HepG2 (cell line): Measurements from ENCODE around the gene NOC2L. TPM values are rescaled to one million over a fixed set of nuclear protein-coding genes. Genes with fewer than 3 reads are reported as not detected.
A peak's percentile ranks its signal among the peaks of the same experiment; 100 is the strongest.

Experiments used
- ATAC-seq: fragments of 200-7000 bp; cut with Tn5 transposase; 3 replicates; pipeline ENCODE4 v1.9.1; 2020; ENCODE audit warnings: mild to moderate bottlenecking, moderate library complexity
- BruUV-seq: library from RNA; stranded (reverse); fragments of 400-500 nt; replicated peaks from 2 replicates; lab custom pipeline; 2021; lab: Mats Ljungman, UMichigan
- CTCF ChIA-PET: fragments of 300-600 bp; formaldehyde crosslinking; extraction: SDS; loops from one replicate; lab custom pipeline; 2021; ENCODE audit warnings: low total read pairs, inconsistent platforms, low intra/inter-chr PET ratio; lab: Yijun Ruan, JAX
- POLR2A ChIA-PET: fragments of 350-600 bp; sonication (Branson Sonifier 250); formaldehyde crosslinking; loops from one replicate; lab custom pipeline; 2020; ENCODE audit warnings: antibody characterized with exemption, inconsistent platforms; lab: Yijun Ruan, JAX
- DNase-seq: peaks from one replicate; pipeline ENCODE4 v3.0.0-alpha.2; 2015; ENCODE audit warnings: low spot score
- FAIRE-seq: peaks from 3 replicates; lab custom pipeline; 2011; peaks lifted over from hg19 to GRCh38; lab: Jason Lieb, UNC
- H2AFZ ChIP-seq: one replicate; pipeline ENCODE4 v1.6.1; 2011; ENCODE audit warnings: low read length, inconsistent platforms
- H3K27ac ChIP-seq: fragments of 300-600 bp; 3 replicates; pipeline ENCODE4 v1.8.0; 2011; ENCODE audit warnings: mixed run types, mild to moderate bottlenecking, mixed read lengths, low read length, inconsistent platforms; ENCODE audit not compliant: insufficient read depth; ENCODE audit errors: extremely low read length
- H3K27me3 ChIP-seq, 2 experiments: fragments of 200-600 bp in 1 of 2; 2 replicates in 1 of 2; 3 replicates in 1 of 2; pipeline versions ENCODE4 v1.6.0 to v1.8.0; 2011; ENCODE audit warnings: low read length in 2 of 2, mild to moderate bottlenecking in 2 of 2, moderate library complexity in 2 of 2, inconsistent platforms in 1 of 2; ENCODE audit not compliant: insufficient read depth in 2 of 2, control insufficient read depth in 1 of 2
- H3K36me3 ChIP-seq, 2 experiments: fragments of 200-600 bp in 1 of 2; replicated peaks in 1 of 2; 2 replicates in 1 of 2; 3 replicates in 1 of 2; pipeline versions ENCODE4 v1.5.1 to v1.8.0; 2011; ENCODE audit warnings: low read length in 2 of 2, inconsistent platforms in 1 of 2; ENCODE audit not compliant: insufficient read depth in 2 of 2, control insufficient read depth in 1 of 2
- H3K4me1 ChIP-seq: 2 replicates; pipeline ENCODE4 v1.5.1; 2012; ENCODE audit warnings: low read length, inconsistent platforms; ENCODE audit not compliant: insufficient read depth
- H3K4me2 ChIP-seq: 2 replicates; pipeline ENCODE4 v1.6.0; 2011; ENCODE audit warnings: low read depth, low read length, inconsistent platforms
- H3K4me3 ChIP-seq, 3 experiments: fragments of 200-600 bp in 1 of 3; sonication (generic), shearing (Covaris generic) in 1 of 3; replicated peaks in 1 of 3; 2 replicates each; pipeline ENCODE4 v1.5.1; 2011 to 2016; ENCODE audit warnings: low read length in 3 of 3, inconsistent platforms in 2 of 3, low read depth in 2 of 3, mild to moderate bottlenecking in 2 of 3, control low read depth in 1 of 3, mixed read lengths in 1 of 3; ENCODE audit not compliant: insufficient read depth in 1 of 3
- H3K79me2 ChIP-seq: one replicate; pipeline ENCODE4 v1.6.1; 2011; ENCODE audit warnings: low read length, inconsistent platforms; ENCODE audit not compliant: insufficient read depth
- H3K9ac ChIP-seq: 2 replicates; pipeline ENCODE4 v1.6.0; 2011; ENCODE audit warnings: mild to moderate bottlenecking, low read depth, low read length, inconsistent platforms; ENCODE audit not compliant: insufficient read depth
- H3K9me3 ChIP-seq: 2 replicates; pipeline ENCODE4 v1.5.1; 2012; ENCODE audit warnings: mild to moderate bottlenecking, low read length
- H4K20me1 ChIP-seq: 2 replicates; pipeline ENCODE4 v1.6.0; 2011; ENCODE audit warnings: inconsistent platforms, mild to moderate bottlenecking, low read length, moderate library complexity; ENCODE audit not compliant: insufficient read depth
- AGO2 ChIP-seq: fragments of 200-400 bp; formaldehyde crosslinking; optimal IDR thresholded peaks from 2 replicates; pipeline ENCODE3; 2017; ENCODE audit warnings: mild to moderate bottlenecking, low read depth, low read length, moderate library complexity
- ASH2L ChIP-seq: fragments of 300-600, 200-600 bp; sonication (generic); IDR thresholded peaks from 2 replicates; pipeline ENCODE4 v1.7.0; 2017; ENCODE audit warnings: low read depth, mild to moderate bottlenecking, moderate library complexity, mixed read lengths, low read length; ENCODE audit not compliant: insufficient read length
- BORCS8-MEF2B ChIP-seq: sonication (generic); formaldehyde crosslinking; IDR thresholded peaks from 2 replicates; pipeline ENCODE4 v1.8.0; 2022; ENCODE audit warnings: mild to moderate bottlenecking, missing genetic modification reagents
- HIVEP1 ChIP-seq: sonication (generic); formaldehyde crosslinking; IDR thresholded peaks from 2 replicates; pipeline ENCODE4 v1.4.0; 2020; ENCODE audit warnings: mild to moderate bottlenecking, missing genetic modification reagents
- KDM2A ChIP-seq: sonication (generic); formaldehyde crosslinking; IDR thresholded peaks from 2 replicates; pipeline ENCODE4 v1.4.0; 2020; ENCODE audit warnings: low read depth, missing genetic modification reagents, borderline replicate concordance
- NONO ChIP-seq, 2 experiments: fragments of 450-650 bp in 1 of 2; sonication (generic) in 1 of 2; formaldehyde crosslinking in 1 of 2; IDR thresholded peaks in 1 of 2; conservative IDR thresholded peaks in 1 of 2; 2 replicates each; pipeline versions ENCODE4 v1.6.1 to v1.8.0; 2017 to 2022; ENCODE audit warnings: mild to moderate bottlenecking in 1 of 2, missing genetic modification reagents in 1 of 2, moderate library complexity in 1 of 2
- RBFOX2 ChIP-seq: fragments of 200-400 bp; formaldehyde crosslinking; IDR thresholded peaks from 2 replicates; pipeline ENCODE4 v1.6.1; 2017; ENCODE audit warnings: low read depth, mild to moderate bottlenecking, low read length
- RBM22 ChIP-seq: fragments of 200-400 bp; formaldehyde crosslinking; optimal IDR thresholded peaks from 2 replicates; pipeline ENCODE3; 2017; ENCODE audit warnings: mild to moderate bottlenecking, low read length, moderate library complexity
- SETDB1 ChIP-seq: sonication (generic); formaldehyde crosslinking; IDR thresholded peaks from 2 replicates; pipeline ENCODE4 v1.5.1; 2020; ENCODE audit warnings: missing genetic modification reagents, mild to moderate bottlenecking, borderline replicate concordance
- ZBTB8A ChIP-seq: sonication (generic); formaldehyde crosslinking; IDR thresholded peaks from 2 replicates; pipeline ENCODE4 v1.4.0; 2020; ENCODE audit warnings: mild to moderate bottlenecking, low read depth, missing genetic modification reagents, borderline replicate concordance
- ZNF264 ChIP-seq: sonication (generic); formaldehyde crosslinking; IDR thresholded peaks from 2 replicates; pipeline ENCODE4 v1.4.0; 2020; ENCODE audit warnings: missing genetic modification reagents
- ZNF430 ChIP-seq: sonication (generic); formaldehyde crosslinking; IDR thresholded peaks from 2 replicates; pipeline ENCODE4 v1.9.0; 2021; ENCODE audit warnings: mild to moderate bottlenecking, missing genetic modification reagents
- ZNF543 ChIP-seq: sonication (generic); formaldehyde crosslinking; IDR thresholded peaks from 2 replicates; pipeline ENCODE4 v1.4.0; 2020; ENCODE audit warnings: mild to moderate bottlenecking, missing genetic modification reagents
- WGBS: methylation state at CpG from one replicate; pipeline ENCODE4 v1.1.6; 2017; ENCODE audit warnings: low lambda C conversion rate; 5-methylcytosine and 5-hydroxymethylcytosine counted together
- in situ Hi-C: cut with HindIII; loops from 2 replicates; pipeline ENCODE4 v1.10.0; 2017; ENCODE audit warnings: low pct_unique_long_range_greater_than_20kb; ENCODE audit not compliant: extremely low pct_ligation_motif_present
- intact Hi-C: fragments of 100-400 bp; cut with micrococcal nuclease; formaldehyde crosslinking; loops from one replicate; pipeline ENCODE4 v1.10.0; 2022; ENCODE audit not compliant: unreplicated experiment
- polyA plus RNA-seq, 8 experiments: library from polyadenylated mRNA; depleted of rRNA in 3 of 8; stranded (reverse) in 7 of 8; unstranded in 1 of 8; fragments of >200 nt; fragmentation: Illumina TruSeq in 4 of 8; extraction: Trizol in 4 of 8; gene quantifications; 2 replicates each; pipeline versions ENCODE4 v1.2.1 to v1.2.3, GENCODE V29; 2011 to 2016; ENCODE audit warnings: low read depth in 4 of 8, missing spikeins in 1 of 8, mixed read lengths in 1 of 8; ENCODE audit not compliant: insufficient read depth in 1 of 8
- total RNA-seq, 5 experiments: library from RNA; depleted of rRNA; stranded (reverse); fragments of >200 nt; fragmentation: Illumina TruSeq; extraction: Trizol; gene quantifications; 2 replicates each; pipeline ENCODE4 v1.2.3, GENCODE V29; 2016; ENCODE audit warnings: low read depth in 1 of 5
- TF ChIP-seq, protein P1 (sequence below): sonication (generic); formaldehyde crosslinking; IDR thresholded peaks from 2 replicates; pipeline ENCODE4 v1.8.0; 2022; ENCODE audit warnings: mild to moderate bottlenecking, missing genetic modification reagents
- TF ChIP-seq, protein P2 (sequence below): sonication (generic); formaldehyde crosslinking; IDR thresholded peaks from 2 replicates; pipeline ENCODE4 v1.4.0; 2020; ENCODE audit warnings: mild to moderate bottlenecking, low read depth, missing genetic modification reagents
- TF ChIP-seq, protein P3 (sequence below): sonication (generic); formaldehyde crosslinking; IDR thresholded peaks from 2 replicates; pipeline ENCODE4 v1.4.0; 2020; ENCODE audit warnings: missing genetic modification reagents
- TF ChIP-seq, protein P4 (sequence below): sonication (generic); formaldehyde crosslinking; IDR thresholded peaks from 2 replicates; pipeline ENCODE4 v1.5.0; 2020; ENCODE audit warnings: missing genetic modification reagents

The NOC2L gene
- total and polyA plus RNA-seq, 2 of the 13 experiments (the other 11 are each of a cell fraction or from before 2014, with no cell fraction given), result 32.0 to 103 TPM

DNA sequence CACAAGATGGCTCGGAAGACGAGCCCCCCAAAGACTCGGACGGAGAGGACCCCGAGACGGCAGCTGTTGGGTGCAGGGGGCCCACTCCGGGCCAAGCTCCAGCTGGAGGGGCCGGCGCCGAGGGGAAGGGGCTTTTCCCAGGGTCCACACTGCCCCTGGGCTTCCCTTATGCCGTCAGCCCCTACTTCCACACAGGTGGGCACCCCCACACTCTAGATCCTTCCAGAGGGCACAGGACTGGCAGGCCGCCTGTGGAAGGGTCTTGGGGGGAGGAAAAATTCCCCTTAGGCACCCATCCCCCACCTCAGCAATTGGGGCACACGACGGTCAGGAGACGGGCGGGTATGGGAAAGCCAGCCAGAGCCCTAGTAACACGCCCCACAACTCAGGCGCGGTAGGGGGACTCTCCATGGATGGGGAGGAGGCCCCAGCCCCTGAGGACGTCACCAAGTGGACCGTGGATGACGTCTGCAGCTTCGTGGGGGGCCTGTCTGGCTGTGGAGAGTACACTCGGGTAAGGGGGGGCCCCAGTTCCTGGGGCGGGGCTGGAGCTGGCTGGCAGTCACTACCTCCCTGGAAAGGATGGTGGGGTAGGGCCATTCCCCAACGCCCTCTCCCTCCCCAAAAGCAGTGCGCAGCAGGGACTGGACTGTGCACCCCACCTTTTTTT, 16.1 kb downstream of the NOC2L start:
- BruUV-seq, result no TSS peak
- no peak overlapping the region for H3K4me3 ChIP-seq
- 97% methylated on average over 10 of the region's 27 CpGs for WGBS
- no peak for DNase-seq
- TF ChIP-seq RBM22 (peak; percentile 88), ASH2L (no peak), SETDB1 (CRISPR knock-in tag) (no peak), ZBTB8A (CRISPR knock-in tag) (no peak), BORCS8-MEF2B (CRISPR knock-in tag) (no peak), AGO2 (peak; percentile 84), KDM2A (CRISPR knock-in tag) (peak; percentile 69; the same call in 1 of the 2 replicates), ZNF430 (CRISPR knock-in tag) (no peak), ZNF543 (CRISPR knock-in tag) (no peak), ZNF264 (CRISPR knock-in tag) (no peak), HIVEP1 (CRISPR knock-in tag) (no peak), NONO (IDR thresholded peaks at IDR 0.05) (no peak), NONO (CRISPR knock-in tag; conservative IDR thresholded peaks at IDR 0.05) (0 out of 2 replicates have a peak, but pooled peaks have one; percentile 39), RBFOX2 (peak; percentile 23; the same call in 1 of the 2 replicates)
- TF ChIP-seq, protein P1, sequence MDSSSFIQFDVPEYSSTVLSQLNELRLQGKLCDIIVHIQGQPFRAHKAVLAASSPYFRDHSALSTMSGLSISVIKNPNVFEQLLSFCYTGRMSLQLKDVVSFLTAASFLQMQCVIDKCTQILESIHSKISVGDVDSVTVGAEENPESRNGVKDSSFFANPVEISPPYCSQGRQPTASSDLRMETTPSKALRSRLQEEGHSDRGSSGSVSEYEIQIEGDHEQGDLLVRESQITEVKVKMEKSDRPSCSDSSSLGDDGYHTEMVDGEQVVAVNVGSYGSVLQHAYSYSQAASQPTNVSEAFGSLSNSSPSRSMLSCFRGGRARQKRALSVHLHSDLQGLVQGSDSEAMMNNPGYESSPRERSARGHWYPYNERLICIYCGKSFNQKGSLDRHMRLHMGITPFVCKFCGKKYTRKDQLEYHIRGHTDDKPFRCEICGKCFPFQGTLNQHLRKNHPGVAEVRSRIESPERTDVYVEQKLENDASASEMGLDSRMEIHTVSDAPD (CRISPR knock-in tag), result no peak
- TF ChIP-seq, protein P2, sequence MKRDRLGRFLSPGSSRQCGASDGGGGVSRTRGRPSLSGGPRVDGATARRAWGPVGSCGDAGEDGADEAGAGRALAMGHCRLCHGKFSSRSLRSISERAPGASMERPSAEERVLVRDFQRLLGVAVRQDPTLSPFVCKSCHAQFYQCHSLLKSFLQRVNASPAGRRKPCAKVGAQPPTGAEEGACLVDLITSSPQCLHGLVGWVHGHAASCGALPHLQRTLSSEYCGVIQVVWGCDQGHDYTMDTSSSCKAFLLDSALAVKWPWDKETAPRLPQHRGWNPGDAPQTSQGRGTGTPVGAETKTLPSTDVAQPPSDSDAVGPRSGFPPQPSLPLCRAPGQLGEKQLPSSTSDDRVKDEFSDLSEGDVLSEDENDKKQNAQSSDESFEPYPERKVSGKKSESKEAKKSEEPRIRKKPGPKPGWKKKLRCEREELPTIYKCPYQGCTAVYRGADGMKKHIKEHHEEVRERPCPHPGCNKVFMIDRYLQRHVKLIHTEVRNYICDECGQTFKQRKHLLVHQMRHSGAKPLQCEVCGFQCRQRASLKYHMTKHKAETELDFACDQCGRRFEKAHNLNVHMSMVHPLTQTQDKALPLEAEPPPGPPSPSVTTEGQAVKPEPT (CRISPR knock-in tag), result no peak
- TF ChIP-seq, protein P3, sequence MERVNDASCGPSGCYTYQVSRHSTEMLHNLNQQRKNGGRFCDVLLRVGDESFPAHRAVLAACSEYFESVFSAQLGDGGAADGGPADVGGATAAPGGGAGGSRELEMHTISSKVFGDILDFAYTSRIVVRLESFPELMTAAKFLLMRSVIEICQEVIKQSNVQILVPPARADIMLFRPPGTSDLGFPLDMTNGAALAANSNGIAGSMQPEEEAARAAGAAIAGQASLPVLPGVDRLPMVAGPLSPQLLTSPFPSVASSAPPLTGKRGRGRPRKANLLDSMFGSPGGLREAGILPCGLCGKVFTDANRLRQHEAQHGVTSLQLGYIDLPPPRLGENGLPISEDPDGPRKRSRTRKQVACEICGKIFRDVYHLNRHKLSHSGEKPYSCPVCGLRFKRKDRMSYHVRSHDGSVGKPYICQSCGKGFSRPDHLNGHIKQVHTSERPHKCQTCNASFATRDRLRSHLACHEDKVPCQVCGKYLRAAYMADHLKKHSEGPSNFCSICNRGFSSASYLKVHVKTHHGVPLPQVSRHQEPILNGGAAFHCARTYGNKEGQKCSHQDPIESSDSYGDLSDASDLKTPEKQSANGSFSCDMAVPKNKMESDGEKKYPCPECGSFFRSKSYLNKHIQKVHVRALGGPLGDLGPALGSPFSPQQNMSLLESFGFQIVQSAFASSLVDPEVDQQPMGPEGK (CRISPR knock-in tag), result peak; percentile 44
- TF ChIP-seq, protein P4, sequence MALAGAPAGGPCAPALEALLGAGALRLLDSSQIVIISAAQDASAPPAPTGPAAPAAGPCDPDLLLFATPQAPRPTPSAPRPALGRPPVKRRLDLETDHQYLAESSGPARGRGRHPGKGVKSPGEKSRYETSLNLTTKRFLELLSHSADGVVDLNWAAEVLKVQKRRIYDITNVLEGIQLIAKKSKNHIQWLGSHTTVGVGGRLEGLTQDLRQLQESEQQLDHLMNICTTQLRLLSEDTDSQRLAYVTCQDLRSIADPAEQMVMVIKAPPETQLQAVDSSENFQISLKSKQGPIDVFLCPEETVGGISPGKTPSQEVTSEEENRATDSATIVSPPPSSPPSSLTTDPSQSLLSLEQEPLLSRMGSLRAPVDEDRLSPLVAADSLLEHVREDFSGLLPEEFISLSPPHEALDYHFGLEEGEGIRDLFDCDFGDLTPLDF (CRISPR knock-in tag), result no peak
- TF ChIP-seq, all 625 proteins: peak for 6
- H3K79me2 ChIP-seq, result no peaks in the 10 kb centered on the region
- no peak overlapping the region for H3K27ac ChIP-seq
- intact Hi-C loops (no loop called here), in situ Hi-C loops (no loop called here)
- CTCF ChIA-PET, result no interaction called here
- H3K4me2 ChIP-seq, result no peak overlapping the region
- H3K4me1 ChIP-seq, result peaks cover 32% of the 10 kb centered on the region
- H4K20me1 ChIP-seq, result 0 out of 2 replicates have a peak, but pooled peaks cover 5% of the 10 kb centered on the region
- no peak overlapping the region for H2AFZ ChIP-seq
- ATAC-seq (no peak), FAIRE-seq (no peak)
- POLR2A ChIA-PET, result interaction anchor here (0.6 kb wide), 1 partner anchor 16 kb away, joined by 4 read pairs; the partner anchor contains the start of gene NOC2L
- peaks cover 14 to 31% of the 10 kb centered on the region in 2 experiments for H3K27me3 ChIP-seq
- H3K36me3 ChIP-seq, result peaks cover 11 to 23% of the 10 kb centered on the region in 2 experiments; a peak in 4 of 5 replicates
- H3K9ac ChIP-seq, result no peak overlapping the region
- H3K9me3 ChIP-seq, result no peaks in the 10 kb centered on the region
